ENCODE results near the gene PCDHA1.
"Not testable (repeated sequence)": the region's sequence is repeated elsewhere in the genome, so short reads cannot be mapped to it uniquely, and the experiment has no call there.

Gene PCDHA1

DNA sequence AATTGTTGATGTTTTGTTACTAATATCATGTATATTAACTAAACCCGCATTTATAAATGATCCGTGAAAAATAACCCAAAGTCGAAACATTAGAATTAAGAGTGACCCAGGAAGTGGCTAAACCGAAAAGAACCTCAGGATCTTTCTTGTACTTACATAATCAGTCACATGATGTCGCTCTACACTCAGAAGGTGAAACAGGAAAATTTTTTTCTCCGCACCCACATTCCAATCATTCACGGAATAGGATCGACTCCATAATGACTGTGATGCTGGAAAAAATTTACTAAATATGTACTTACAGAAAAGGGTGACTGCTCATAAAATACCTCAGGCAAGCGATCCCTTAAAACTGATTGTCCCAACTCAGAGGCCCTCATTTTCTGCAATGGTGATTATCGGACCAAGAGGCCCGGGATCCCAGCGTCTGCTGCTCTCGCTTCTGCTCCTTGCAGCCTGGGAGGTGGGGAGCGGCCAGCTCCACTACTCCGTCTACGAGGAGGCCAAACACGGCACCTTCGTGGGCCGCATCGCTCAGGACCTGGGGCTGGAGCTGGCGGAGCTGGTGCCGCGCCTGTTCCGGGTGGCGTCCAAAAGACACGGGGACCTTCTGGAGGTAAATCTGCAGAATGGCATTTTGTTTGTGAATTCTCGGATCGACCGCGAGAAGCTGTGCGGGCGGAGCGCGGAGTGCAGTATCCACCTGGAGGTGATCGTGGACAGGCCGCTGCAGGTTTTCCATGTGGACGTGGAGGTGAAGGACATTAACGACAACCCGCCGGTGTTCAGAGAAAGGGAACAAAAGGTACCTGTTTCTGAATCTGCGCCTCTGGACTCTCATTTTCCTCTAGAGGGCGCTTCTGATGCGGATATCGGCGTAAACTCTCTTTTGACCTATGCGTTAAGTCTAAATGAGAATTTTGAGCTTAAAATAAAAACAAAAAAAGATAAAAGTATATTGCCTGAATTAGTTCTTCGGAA, 89.4 kb downstream of the PCDHA1 start, which contains the start of gene PCDHA12:
TSS of gene PCDHA12 (plus strand) at position 224 of the 981 bp plus-strand sequence. CDS start at position 389, 165 bp downstream.
- no peak within 1 kb of the TSS for H3K4me3 ChIP-seq (ENCODE audit: low read length)

DNA sequence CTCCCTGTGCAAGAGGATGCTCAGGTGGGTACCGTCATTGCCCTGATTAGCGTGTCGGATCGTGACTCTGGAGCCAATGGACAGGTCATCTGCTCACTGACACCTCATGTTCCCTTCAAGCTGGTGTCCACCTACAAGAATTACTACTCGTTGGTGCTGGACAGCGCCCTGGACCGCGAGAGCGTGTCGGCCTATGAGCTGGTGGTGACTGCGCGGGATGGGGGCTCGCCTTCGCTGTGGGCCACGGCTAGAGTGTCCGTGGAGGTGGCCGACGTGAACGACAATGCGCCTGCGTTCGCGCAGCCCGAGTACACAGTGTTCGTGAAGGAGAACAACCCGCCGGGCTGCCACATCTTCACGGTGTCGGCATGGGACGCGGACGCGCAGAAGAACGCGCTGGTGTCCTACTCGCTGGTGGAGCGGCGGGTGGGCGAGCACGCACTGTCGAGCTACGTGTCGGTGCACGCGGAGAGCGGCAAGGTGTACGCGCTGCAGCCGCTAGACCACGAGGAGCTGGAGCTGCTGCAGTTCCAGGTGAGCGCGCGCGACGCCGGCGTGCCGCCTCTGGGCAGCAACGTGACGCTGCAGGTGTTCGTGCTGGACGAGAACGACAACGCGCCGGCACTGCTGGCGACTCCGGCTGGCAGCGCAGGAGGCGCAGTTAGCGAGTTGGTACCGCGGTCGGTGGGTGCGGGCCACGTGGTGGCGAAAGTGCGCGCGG, 90.8 kb downstream of the PCDHA1 start:
- H3K4me3 ChIP-seq (ENCODE audit: low read length); H3K27ac ChIP-seq (ENCODE audit: low read depth, low read length); H3K9ac ChIP-seq (ENCODE audit: low read length); H3K36me3 ChIP-seq (ENCODE audit: control insufficient read depth, insufficient read depth, low read length); H3K4me1 ChIP-seq (ENCODE audit: control insufficient read depth, insufficient read depth, low read length); H3K27me3 ChIP-seq (ENCODE audit: control insufficient read depth, insufficient read depth, low read length): not testable (repeated sequence)

More for the DNA sequence above, 89.4 kb downstream of the PCDHA1 start, which contains the start of gene PCDHA12:
- Histone ChIP-seq H3K27ac (ENCODE audit: low read depth, low read length) (no peak within 1 kb of the TSS), H3K4me1 (ENCODE audit: control insufficient read depth, insufficient read depth, low read length) (no peaks in the 10 kb centered on the region), H3K9ac (ENCODE audit: low read length) (no peak within 1 kb of the TSS), H3K36me3 (ENCODE audit: control insufficient read depth, insufficient read depth, low read length) (no peaks in the 10 kb centered on the region), H3K27me3 (ENCODE audit: control insufficient read depth, insufficient read depth, low read length) (no peaks in the 10 kb centered on the region)

DNA sequence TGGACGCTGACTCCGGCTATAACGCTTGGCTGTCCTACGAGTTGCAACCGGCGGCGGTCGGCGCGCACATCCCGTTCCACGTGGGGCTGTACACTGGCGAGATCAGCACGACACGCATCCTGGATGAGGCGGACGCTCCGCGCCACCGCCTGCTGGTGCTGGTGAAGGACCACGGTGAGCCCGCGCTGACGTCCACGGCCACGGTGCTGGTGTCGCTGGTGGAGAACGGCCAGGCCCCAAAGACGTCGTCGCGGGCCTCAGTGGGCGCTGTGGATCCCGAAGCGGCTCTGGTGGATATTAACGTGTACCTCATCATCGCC, 91.3 kb downstream of the PCDHA1 start:
- Histone ChIP-seq H3K36me3 (ENCODE audit: control insufficient read depth, insufficient read depth, low read length) (no peaks in the 10 kb centered on the region), H3K9ac (ENCODE audit: low read length) (no peak overlapping the region), H3K4me3 (ENCODE audit: low read length) (no peak overlapping the region), H3K4me1 (ENCODE audit: control insufficient read depth, insufficient read depth, low read length) (no peaks in the 10 kb centered on the region), H3K27me3 (ENCODE audit: control insufficient read depth, insufficient read depth, low read length) (no peaks in the 10 kb centered on the region), H3K27ac (ENCODE audit: low read depth, low read length) (no peak overlapping the region)

DNA sequence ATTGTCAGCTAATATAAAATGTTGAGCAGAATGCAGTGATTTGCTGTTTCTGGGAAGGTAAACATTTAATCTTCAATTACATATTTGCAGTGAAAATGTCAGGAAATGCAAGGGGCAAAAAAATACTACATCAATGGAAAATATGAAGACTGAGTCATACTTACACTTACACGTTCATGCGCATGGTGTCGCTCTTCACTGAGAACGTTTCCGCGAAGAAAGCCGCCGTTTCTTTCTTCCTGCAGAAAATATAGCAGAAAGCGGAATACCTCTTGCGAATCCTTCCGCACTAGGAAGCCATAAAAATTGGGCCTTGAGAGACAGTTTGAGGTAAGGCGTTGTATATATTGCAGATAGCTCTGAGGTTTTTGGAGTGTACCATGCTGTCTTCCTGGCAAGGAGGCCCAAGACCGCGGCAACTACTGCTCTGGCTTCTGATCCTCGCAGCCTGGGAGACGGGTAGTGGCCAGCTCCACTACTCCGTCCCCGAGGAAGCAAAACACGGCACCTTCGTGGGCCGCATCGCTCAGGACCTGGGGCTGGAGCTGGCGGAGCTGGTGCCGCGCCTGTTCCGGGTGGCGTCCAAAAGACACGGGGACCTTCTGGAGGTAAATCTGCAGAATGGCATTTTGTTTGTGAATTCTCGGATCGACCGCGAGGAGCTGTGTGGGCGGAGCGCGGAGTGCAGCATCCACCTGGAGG, 96.1 kb downstream of the PCDHA1 start, which contains the start of gene PCDHA13:
TSS of gene PCDHA13 (plus strand) at position 236 of the 702 bp plus-strand sequence. CDS start at position 381, 145 bp downstream.
- Histone ChIP-seq H3K4me3 (ENCODE audit: low read length) (peak within 1 kb of the TSS; percentile 44), H3K27ac (ENCODE audit: low read depth, low read length) (no peak within 1 kb of the TSS), H3K27me3 (ENCODE audit: control insufficient read depth, insufficient read depth, low read length) (no peaks in the 10 kb centered on the region), H3K9ac (ENCODE audit: low read length) (no peak within 1 kb of the TSS), H3K4me1 (ENCODE audit: control insufficient read depth, insufficient read depth, low read length) (no peaks in the 10 kb centered on the region), H3K36me3 (ENCODE audit: control insufficient read depth, insufficient read depth, low read length) (no peaks in the 10 kb centered on the region)

DNA sequence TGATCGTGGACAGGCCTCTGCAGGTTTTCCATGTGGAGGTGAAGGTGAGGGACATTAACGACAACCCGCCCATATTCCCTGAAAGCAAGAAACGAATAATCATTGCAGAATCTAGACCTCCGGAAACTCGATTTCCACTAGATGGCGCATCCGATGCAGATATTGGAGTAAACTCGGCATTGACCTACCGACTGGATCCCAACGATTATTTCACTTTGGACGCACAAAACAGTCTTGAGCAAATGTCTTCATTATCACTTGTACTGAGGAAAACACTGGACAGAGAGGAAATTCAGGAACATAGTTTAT, 96.6 kb downstream of the PCDHA1 start:
- Histone ChIP-seq H3K4me3 (ENCODE audit: low read length) (no peak overlapping the region), H3K4me1 (ENCODE audit: control insufficient read depth, insufficient read depth, low read length) (no peaks in the 10 kb centered on the region), H3K27ac (ENCODE audit: low read depth, low read length) (no peak overlapping the region), H3K9ac (ENCODE audit: low read length) (no peak overlapping the region), H3K36me3 (ENCODE audit: control insufficient read depth, insufficient read depth, low read length) (no peaks in the 10 kb centered on the region), H3K27me3 (ENCODE audit: control insufficient read depth, insufficient read depth, low read length) (no peaks in the 10 kb centered on the region)

DNA sequence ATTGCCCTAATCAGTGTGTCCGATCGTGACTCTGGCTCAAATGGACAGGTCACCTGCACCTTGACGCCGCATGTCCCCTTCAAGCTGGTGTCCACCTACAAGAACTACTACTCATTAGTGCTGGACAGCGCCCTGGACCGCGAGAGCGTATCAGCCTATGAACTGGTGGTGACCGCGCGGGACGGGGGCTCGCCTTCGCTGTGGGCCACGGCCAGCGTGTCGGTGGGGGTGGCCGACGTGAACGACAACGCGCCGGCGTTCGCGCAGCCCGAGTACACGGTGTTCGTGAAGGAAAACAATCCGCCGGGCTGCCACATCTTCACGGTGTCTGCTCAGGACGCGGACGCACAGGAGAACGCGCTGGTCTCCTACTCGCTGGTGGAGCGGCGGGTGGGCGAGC, 97.4 kb downstream of the PCDHA1 start:
- no peaks in the 10 kb centered on the region for H3K4me1 ChIP-seq (ENCODE audit: control insufficient read depth, insufficient read depth, low read length)
- H3K27me3 ChIP-seq (ENCODE audit: control insufficient read depth, insufficient read depth, low read length): no peaks in the 10 kb centered on the region
- no peaks in the 10 kb centered on the region for H3K36me3 ChIP-seq (ENCODE audit: control insufficient read depth, insufficient read depth, low read length)
- no peak overlapping the region for H3K4me3 ChIP-seq (ENCODE audit: low read length)
- H3K27ac ChIP-seq (ENCODE audit: low read depth, low read length): no peak overlapping the region
- no peak overlapping the region for H3K9ac ChIP-seq (ENCODE audit: low read length)

DNA sequence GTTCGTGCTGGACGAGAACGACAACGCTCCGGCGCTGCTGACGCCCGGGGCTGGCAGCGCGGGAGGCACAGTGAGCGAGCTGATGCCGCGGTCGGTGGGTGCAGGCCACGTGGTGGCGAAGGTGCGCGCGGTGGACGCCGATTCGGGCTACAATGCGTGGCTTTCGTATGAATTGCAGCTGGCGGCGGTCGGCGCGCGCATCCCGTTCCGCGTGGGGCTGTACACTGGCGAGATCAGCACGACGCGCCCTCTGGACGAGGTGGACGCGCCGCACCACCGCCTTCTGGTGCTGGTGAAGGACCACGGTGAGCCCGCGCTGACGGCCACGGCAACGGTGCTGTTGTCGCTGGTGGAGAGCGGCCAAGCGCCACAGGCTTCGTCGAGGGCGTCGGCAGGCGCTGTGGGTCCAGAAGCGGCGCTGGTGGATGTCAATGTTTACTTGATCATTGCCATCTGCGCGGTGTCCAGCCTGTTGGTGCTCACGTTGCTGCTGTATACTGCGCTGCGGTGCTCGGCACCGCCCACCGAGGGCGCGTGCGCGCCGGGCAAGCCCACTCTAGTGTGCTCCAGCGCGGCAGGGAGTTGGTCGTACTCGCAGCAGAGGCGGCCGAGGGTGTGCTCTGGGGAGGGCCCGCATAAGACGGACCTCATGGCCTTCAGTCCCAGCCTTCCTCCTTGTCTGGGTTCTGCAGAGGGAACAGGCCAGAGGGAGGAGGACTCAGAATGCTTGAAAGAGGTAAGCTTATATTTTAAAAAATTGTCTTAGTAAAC, 98.2 kb downstream of the PCDHA1 start:
- H3K36me3 ChIP-seq (ENCODE audit: control insufficient read depth, insufficient read depth, low read length): no peaks in the 10 kb centered on the region
- no peak overlapping the region for H3K27ac ChIP-seq (ENCODE audit: low read depth, low read length)
- H3K4me1 ChIP-seq (ENCODE audit: control insufficient read depth, insufficient read depth, low read length): no peaks in the 10 kb centered on the region
- no peaks in the 10 kb centered on the region for H3K27me3 ChIP-seq (ENCODE audit: control insufficient read depth, insufficient read depth, low read length)
- H3K9ac ChIP-seq (ENCODE audit: low read length): no peak overlapping the region
- H3K4me3 ChIP-seq (ENCODE audit: low read length): no peak overlapping the region

DNA sequence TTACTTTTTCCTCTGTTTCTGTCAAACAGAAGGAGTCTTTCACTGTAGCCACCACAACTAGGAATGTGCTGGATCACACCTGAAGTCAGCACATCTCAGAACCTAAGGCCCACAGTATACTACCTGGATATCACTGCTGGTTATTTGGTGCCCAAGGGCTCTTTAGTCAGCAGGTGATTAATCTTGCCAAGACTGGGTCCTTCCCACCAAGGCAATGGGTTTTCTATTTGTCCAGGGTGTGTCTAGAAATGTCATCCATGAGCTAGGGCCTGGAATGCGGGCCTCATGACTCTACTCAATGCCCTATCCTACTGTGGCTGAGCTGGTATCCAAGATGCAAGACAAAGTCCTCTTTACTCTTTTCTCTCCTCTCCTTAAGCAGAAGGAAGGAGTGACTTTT, 130.4 kb downstream of the PCDHA1 start:
- Histone ChIP-seq H3K36me3 (ENCODE audit: control insufficient read depth, insufficient read depth, low read length) (no peaks in the 10 kb centered on the region), H3K4me1 (ENCODE audit: control insufficient read depth, insufficient read depth, low read length) (no peaks in the 10 kb centered on the region), H3K27ac (ENCODE audit: low read depth, low read length) (no peak overlapping the region), H3K27me3 (ENCODE audit: control insufficient read depth, insufficient read depth, low read length) (no peaks in the 10 kb centered on the region), H3K9ac (ENCODE audit: low read length) (no peak overlapping the region), H3K4me3 (ENCODE audit: low read length) (no peak overlapping the region)

DNA sequence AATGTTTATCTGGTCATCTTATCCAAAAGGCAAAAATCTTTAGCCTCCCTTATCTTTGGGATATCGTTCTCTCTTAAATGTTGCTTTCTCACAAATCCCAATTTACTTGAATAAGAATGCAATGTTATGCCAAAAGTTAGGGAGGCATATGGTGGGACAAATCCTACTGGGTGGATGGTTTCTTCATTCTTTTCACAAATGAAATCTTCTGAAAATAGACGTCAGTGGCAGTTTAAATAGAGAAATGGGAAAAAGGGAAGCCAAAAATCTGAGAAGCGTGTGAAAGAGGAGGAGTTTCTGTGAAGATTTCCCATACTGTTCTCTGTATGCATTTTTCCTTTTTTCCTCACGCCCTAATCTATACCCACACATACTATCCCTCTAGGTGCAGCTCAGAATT, 137.7 kb downstream of the PCDHA1 start:
- Histone ChIP-seq H3K27ac (ENCODE audit: low read depth, low read length) (no peak overlapping the region), H3K9ac (ENCODE audit: low read length) (no peak overlapping the region), H3K4me3 (ENCODE audit: low read length) (no peak overlapping the region), H3K4me1 (ENCODE audit: control insufficient read depth, insufficient read depth, low read length) (no peaks in the 10 kb centered on the region), H3K27me3 (ENCODE audit: control insufficient read depth, insufficient read depth, low read length) (no peaks in the 10 kb centered on the region), H3K36me3 (ENCODE audit: control insufficient read depth, insufficient read depth, low read length) (no peaks in the 10 kb centered on the region)

DNA sequence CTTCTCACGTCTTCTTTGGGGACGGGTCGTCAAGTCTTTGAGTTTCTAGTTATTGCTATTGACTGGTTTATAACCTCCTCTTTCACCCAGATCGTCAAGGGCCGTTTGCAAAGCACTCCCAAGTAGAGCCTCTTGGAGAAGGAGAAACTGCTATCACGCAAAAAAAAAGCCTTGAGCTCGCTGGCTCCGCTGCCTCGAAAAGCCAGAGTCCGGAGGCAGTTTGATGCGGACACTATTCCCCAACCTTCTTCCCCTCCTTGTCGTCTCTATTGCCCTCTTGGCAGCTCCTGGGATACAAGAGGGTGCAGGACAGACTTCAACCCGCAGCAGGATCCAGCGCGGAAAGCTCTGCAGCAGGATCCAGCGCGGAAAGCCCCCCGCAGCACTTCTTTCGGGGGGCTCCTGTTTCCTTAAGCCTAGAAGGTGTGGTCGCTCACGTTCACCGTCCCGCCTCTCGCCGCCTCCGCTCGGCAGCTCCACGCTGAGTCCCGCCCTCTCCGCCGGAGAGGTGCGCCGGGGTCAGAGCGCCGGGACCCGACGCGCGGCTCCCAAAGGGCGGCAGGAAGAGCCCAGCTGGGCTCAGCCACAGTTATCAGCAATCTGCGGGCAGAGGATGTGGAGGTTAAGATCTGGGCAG, 140.0 kb downstream of the PCDHA1 start, which contains the start of gene PCDHAC1:
TSS of gene PCDHAC1 (plus strand) at position 494 of the 637 bp plus-strand sequence. CDS start 594 bp downstream, outside the sequence.
- no peak within 1 kb of the TSS for H3K9ac ChIP-seq (ENCODE audit: low read length)
- H3K36me3 ChIP-seq (ENCODE audit: control insufficient read depth, insufficient read depth, low read length): no peaks in the 10 kb centered on the region
- H3K27me3 ChIP-seq (ENCODE audit: control insufficient read depth, insufficient read depth, low read length): no peaks in the 10 kb centered on the region
- H3K4me1 ChIP-seq (ENCODE audit: control insufficient read depth, insufficient read depth, low read length): no peaks in the 10 kb centered on the region
- H3K27ac ChIP-seq (ENCODE audit: low read depth, low read length): no peak within 1 kb of the TSS
- peak within 1 kb of the TSS; percentile 68 for H3K4me3 ChIP-seq (ENCODE audit: low read length)

DNA sequence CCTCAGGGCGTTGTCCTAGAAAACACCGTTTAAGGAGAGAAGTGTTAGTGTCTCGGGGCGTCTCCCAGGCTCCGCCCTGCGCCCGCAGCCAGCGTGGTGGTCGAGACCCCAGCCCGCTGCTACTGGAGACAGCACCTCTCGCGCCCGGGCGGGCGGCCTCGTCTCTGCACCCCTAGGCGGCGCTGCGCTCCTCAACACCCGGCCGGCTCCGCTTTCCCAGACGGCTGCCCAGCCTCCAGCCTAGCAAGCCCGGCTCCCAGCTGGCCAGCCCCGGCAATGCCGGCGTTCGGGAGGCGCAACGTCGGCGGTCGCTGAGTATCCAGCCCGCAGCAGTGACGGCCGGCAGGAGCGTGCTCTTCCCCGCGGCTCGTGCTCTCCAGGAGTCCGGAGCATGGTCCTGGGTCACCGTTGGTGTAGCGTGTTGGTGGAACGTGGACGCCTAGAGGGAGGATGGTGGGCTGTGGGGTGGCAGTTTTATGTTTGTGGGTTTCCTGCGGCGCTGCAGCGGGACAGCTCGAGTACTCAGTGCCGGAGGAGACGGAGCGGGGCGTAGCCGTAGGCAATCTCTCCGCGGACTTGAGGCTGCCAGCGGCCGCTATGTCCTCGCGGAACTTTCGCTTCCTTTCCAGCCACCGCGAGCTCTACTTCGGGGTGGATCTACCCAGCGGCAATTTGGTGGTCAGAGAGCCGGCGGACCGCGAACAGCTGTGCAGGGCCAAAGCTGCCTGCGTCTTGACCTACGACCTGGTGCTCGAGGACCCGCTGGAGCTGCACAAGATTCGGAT, 140.7 kb downstream of the PCDHA1 start:
- no peak overlapping the region for H3K27ac ChIP-seq (ENCODE audit: low read depth, low read length)
- H3K4me1 ChIP-seq (ENCODE audit: control insufficient read depth, insufficient read depth, low read length): no peaks in the 10 kb centered on the region
- no peak overlapping the region for H3K9ac ChIP-seq (ENCODE audit: low read length)
- H3K4me3 ChIP-seq (ENCODE audit: low read length): peak overlapping the region; percentile 68
- H3K27me3 ChIP-seq (ENCODE audit: control insufficient read depth, insufficient read depth, low read length): no peaks in the 10 kb centered on the region
- no peaks in the 10 kb centered on the region for H3K36me3 ChIP-seq (ENCODE audit: control insufficient read depth, insufficient read depth, low read length)
